T-helper 1 cell treated with Interleukin-12 subunit alpha and Interleukin-12 subunit beta and Interleukin-4 antibody, amounts not matched to agents 30 μg/mL and 1 μg/mL, for 36 hours (primary cell): ENCODE data around the gene IFNL1.

Experiments used
- H3K27ac Mint-ChIP-seq: one replicate; pipeline ENCODE4 v1.8.0; 2021; ENCODE audit warnings: mild to moderate bottlenecking, mixed read lengths
- H3K27me3 Mint-ChIP-seq: one replicate; pipeline ENCODE4 v1.8.0; 2021; ENCODE audit warnings: low read depth, mixed read lengths
- H3K36me3 Mint-ChIP-seq: one replicate; pipeline ENCODE4 v1.8.0; 2021; ENCODE audit warnings: low read depth, mixed read lengths
- H3K4me1 Mint-ChIP-seq: one replicate; pipeline ENCODE4 v1.8.0; 2021; ENCODE audit warnings: low read depth, mixed read lengths
- H3K4me3 Mint-ChIP-seq: one replicate; pipeline ENCODE4 v1.8.0; 2021; ENCODE audit warnings: mild to moderate bottlenecking, moderate library complexity, mixed read lengths
- H3K9me3 Mint-ChIP-seq: one replicate; pipeline ENCODE4 v1.8.0; 2021; ENCODE audit warnings: mixed read lengths

IFNL1 gene

DNA sequence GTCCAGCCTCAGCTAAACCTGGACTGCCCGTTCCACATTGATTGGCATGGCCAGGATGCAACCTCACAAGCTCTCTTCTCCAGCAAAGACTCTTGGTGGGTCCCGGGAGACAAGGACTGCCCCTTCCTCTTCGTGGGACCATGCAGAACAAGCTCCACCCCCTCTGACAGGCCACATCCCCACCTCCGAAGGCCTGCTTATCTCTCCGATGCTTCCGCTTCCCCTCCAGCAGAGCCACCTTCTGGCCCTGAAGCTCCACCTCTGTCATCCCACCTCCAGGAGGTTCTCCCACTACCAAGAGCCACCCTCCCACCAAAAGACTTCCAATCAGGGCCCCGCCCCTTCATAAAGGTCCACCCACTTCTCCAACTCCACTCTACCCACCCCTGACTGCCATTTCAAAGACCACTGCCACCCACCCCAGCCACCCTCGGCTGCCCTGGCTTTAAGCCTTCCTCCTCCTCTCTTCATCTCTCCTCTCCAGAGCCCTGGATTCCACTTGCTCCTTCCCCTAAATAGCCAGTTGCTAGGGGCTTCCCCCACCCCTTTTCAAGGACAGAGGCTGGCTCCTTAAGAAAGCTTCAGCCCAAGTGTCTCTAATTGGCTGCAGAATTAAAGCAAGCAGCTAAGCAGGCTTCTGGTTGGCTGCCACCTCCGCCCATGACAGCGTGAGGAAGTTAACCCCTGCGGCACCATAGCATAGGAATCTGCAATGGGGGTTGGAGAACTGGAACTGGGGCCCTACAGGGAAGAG lies 14.5 kb downstream of the IFNL1 start:
- peaks cover 26% of the 10 kb centered on the region for H3K36me3 Mint-ChIP-seq
- H3K27me3 Mint-ChIP-seq = no peaks in the 10 kb centered on the region
- H3K4me1 Mint-ChIP-seq = peaks cover 16% of the 10 kb centered on the region
- H3K9me3 Mint-ChIP-seq = no peaks in the 10 kb centered on the region
- no peak overlapping the region for H3K4me3 Mint-ChIP-seq
- no peak overlapping the region for H3K27ac Mint-ChIP-seq

DNA sequence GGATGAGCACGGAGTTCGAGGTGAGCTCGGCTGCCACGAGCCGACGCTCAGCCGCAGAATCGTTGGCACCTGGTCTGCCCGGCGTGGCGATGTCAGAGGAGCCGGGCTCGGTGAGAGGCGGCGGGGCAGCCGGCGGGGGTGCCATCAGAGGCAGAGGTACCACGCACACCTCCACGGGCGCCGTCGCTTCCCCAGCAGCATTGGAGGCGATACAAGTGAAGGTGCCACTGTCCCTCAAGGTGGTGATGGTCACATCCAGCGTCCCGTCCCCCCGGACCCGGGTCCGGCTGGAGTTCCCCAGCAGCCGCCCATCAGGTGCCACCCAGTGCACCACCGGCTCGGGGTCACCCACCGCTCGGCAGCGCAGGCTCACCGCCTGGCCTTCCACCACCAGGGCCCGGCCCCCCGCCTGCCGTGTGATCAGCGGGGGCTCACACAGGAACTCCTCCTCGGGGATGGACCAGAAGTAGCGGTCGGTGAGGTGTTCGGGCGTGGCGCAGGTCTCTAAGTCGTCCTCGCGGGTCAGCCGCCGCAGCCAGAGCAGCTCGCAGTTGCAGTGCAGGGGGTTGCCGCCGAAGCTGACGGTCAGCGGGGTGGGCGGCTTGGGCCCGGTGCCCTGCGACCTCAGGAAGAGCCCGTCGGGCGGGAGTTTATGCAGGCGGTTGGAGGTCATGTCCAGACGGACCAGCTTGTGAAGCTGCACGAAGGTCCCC lies 18.0 kb downstream of the IFNL1 start:
- Mint-ChIP-seq H3K9me3 (no peaks in the 10 kb centered on the region), H3K27me3 (no peaks in the 10 kb centered on the region), H3K4me3 (no peak overlapping the region), H3K27ac (no peak overlapping the region), H3K4me1 (peaks cover 19% of the 10 kb centered on the region), H3K36me3 (peaks cover 25% of the 10 kb centered on the region)

DNA sequence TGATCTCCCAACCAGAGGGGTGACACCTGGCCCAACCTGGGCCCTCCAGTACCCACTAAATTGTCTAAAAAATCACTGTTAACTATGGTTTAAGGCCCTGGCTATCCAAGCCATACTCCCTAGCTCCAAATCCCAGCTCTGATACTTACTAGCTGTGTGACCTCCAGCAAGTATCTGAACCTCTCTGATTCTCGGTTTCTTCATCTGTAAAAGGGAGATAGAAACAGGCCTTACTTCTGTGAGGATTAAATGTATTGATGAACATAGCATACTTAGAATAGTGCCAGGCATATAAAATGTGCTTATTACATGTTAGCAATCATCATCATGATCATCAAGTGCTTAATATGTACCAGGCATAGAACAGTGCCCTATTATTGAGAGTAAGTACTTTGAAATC lies 19.7 kb downstream of the IFNL1 start:
- no peaks in the 10 kb centered on the region for H3K27me3 Mint-ChIP-seq
- H3K4me1 Mint-ChIP-seq = peaks cover 18% of the 10 kb centered on the region
- H3K9me3 Mint-ChIP-seq = no peaks in the 10 kb centered on the region
- H3K36me3 Mint-ChIP-seq = peaks cover 22% of the 10 kb centered on the region
- no peak overlapping the region for H3K27ac Mint-ChIP-seq
- H3K4me3 Mint-ChIP-seq = no peak overlapping the region

DNA sequence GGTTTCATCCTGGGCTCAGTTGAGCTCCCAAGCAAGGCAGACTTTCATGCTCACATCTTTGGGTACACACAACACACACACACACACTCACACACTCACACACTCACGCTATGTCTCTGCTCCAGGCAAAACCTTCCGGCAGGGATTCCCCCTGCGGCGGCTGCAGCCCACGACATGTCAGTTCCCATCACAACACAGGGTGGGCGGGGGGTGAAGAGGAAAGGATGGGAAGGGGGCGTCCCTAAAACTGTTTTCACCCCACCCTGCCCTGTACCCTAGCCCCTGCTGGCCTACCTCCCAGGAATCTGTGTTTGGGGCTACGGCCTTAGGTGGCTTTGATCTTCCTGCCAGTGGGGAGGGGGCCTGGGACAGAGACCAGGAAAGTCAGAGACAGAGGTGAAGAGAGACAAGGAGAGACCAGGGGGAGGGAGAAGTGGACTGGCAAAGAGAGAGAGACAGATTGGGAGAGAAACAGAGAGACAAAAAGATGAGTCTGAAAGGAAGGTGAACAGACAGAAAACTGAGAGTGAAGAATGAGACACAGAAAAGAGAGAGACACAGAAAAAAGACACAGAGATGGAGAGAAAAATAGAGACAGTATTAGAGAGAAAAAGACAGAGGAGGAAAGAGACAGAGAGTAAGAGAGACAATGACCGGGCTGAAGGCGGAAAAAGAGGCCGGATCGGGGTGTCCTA lies 20.6 kb downstream of the IFNL1 start:
- peaks cover 8% of the 10 kb centered on the region for H3K27me3 Mint-ChIP-seq
- H3K27ac Mint-ChIP-seq = no peak overlapping the region
- H3K4me3 Mint-ChIP-seq = no peak overlapping the region
- peaks cover 19% of the 10 kb centered on the region for H3K36me3 Mint-ChIP-seq
- no peaks in the 10 kb centered on the region for H3K9me3 Mint-ChIP-seq
- H3K4me1 Mint-ChIP-seq = peaks cover 22% of the 10 kb centered on the region

DNA sequence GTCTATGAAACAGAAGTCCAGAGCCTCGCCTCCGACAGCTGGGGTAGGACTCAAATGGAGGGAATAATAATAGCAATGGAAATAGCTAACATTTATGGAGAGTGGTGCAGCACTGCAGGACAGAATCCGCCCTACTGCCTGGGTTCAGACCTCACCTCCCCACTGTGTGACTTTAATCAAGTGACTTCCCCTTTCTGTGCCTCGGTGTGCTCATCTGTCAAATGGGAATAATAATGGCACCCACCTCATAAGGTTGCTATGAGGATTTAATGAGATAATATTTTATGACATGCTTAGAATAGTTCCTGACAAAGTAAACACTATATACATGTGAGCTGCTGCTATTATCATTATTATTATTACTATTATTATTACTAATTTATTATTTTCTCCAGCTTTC lies 21.3 kb downstream of the IFNL1 start:
- Mint-ChIP-seq H3K4me3 (no peak overlapping the region), H3K36me3 (peaks cover 19% of the 10 kb centered on the region), H3K4me1 (peaks cover 22% of the 10 kb centered on the region), H3K27me3 (peaks cover 8% of the 10 kb centered on the region), H3K9me3 (no peaks in the 10 kb centered on the region), H3K27ac (no peak overlapping the region)

DNA sequence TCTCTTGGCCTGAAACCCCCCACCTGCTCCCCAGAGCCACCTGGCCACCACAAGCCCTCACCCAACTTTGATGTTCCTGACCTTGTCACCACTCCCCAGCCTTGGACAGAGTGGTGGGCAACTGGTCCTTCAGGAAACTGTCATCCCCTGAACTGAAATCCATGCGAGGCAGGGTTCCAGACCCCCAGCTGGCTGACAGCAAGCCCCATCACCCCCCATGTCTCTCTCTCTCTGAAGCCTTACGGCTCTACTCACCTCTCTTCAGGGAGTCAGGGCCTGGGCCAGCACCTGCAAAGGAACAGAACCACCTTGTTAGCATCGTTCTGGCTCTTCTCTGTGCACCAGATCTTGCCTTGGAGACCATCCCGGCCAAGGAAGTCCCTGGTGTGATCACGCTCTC lies 21.9 kb downstream of the IFNL1 start:
- Mint-ChIP-seq H3K9me3 (no peaks in the 10 kb centered on the region), H3K4me3 (no peak overlapping the region), H3K4me1 (peaks cover 21% of the 10 kb centered on the region), H3K27me3 (peaks cover 8% of the 10 kb centered on the region), H3K36me3 (peaks cover 18% of the 10 kb centered on the region), H3K27ac (no peak overlapping the region)

DNA sequence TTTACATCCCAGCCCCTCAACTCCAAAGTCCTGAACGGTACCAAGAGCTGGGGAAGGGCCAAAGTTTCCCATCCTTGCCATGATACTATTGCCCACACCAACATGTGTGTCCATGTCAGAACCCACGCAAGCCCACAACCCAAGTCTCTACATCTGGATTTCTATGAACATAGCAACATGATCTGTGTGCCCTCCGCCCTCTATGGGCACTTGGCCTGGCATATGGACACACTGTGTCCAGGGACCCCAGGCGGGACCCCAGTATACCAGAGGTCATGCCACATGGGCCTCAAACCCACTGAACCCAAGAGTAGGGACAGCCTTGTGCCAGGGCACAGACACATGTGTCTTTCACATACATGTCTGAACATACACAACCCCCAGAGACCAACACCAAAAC lies 22.5 kb downstream of the IFNL1 start:
- peaks cover 21% of the 10 kb centered on the region for H3K4me1 Mint-ChIP-seq
- peak overlapping the region; percentile 75 for H3K4me3 Mint-ChIP-seq
- peaks cover 17% of the 10 kb centered on the region for H3K36me3 Mint-ChIP-seq
- peaks cover 8% of the 10 kb centered on the region for H3K27me3 Mint-ChIP-seq
- H3K27ac Mint-ChIP-seq = no peak overlapping the region
- no peaks in the 10 kb centered on the region for H3K9me3 Mint-ChIP-seq

DNA sequence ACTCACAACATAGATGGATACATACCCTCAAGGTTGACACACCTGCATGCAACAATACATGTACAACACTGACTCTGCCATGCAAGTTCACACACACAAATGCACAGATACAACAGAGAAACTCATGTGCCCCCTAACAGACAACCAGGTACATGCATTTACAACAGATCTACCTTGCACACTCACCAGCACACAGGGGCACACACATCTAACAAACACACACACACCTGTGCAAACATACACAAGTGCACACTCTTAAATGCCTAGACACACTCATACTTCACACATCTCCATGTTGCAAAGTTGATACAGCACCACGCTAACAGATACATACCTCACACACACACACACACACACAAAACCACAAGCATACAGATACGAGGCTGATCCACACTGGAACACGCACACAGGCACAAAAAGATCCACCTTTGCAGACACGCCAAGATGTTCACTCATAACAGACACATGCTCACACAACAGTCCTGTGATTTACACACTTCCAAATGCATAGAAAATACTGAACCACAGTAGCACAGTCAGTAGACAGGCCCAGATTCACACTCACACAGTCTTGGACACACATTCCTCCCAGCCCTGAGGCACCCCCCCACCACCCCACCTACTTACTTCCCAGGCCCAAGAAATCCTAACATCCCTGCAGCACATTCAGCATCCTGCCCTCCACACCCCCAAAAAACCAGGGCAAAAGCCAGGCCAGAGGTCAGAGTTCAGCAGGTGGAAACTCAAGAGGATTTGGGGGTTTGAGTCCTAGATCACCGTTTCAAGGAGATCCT lies 23.1 kb downstream of the IFNL1 start:
- peak overlapping the region; percentile 4 for H3K27ac Mint-ChIP-seq
- no peaks in the 10 kb centered on the region for H3K9me3 Mint-ChIP-seq
- H3K4me3 Mint-ChIP-seq = peak overlapping the region; percentile 75
- H3K27me3 Mint-ChIP-seq = peaks cover 8% of the 10 kb centered on the region
- peaks cover 21% of the 10 kb centered on the region for H3K4me1 Mint-ChIP-seq
- H3K36me3 Mint-ChIP-seq = peaks cover 17% of the 10 kb centered on the region

DNA sequence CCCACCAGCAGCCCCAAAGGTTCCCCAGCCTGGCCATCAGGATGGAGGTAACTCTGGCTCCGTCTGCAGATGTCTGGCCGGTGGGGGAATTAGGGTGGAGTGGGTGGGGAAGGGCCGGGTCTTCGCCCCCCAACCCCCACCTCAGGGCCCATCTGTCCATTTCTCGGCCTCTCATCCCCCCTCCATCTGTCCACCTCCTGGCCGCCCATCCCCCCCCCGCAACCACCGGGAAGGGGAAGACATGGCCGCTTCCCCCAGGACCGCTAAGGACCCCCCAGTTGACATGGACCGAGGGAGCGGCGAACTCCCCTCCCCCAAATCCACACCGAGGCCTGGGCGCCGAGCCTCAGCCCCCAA lies 23.7 kb downstream of the IFNL1 start:
- Mint-ChIP-seq H3K27ac (no peak overlapping the region), H3K9me3 (no peaks in the 10 kb centered on the region), H3K4me1 (peaks cover 21% of the 10 kb centered on the region), H3K4me3 (peak overlapping the region; percentile 75), H3K27me3 (peaks cover 8% of the 10 kb centered on the region), H3K36me3 (peaks cover 17% of the 10 kb centered on the region)

DNA sequence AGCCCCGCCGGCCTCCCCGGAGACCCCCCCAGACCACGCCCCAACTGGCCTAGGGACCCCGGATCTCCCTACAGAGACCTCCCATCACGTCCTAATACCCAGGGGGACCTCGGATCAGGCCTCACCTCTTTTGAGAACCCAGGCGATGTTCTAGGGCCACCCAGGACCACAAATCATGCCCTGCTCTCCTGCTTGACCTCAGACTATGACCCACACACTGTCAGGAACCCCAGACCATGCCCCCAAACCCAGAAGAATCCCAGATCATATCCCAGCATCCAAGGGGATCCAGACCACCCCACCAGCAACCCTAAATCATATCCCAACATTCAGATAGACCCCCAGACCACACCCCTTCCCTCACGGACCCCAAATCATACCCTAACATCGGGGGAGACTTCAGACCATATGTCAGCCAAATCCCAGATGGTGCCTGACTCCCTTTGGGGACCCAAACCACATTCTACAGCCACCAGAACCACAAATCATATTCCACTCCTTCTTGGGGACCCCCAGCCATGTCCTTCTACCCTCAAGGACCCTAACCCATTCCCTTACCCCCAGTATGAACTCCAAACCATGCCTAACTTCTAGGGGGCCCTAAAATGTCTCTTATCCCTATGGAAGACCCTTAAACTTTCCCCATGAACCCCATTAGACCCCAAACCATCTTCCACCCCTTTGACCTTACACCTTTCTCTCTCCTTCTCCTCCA lies 25.1 kb downstream of the IFNL1 start:
- peak overlapping the region; percentile 34 for H3K27ac Mint-ChIP-seq
- peaks cover 21% of the 10 kb centered on the region for H3K4me1 Mint-ChIP-seq
- H3K4me3 Mint-ChIP-seq = peak overlapping the region; percentile 80
- no peaks in the 10 kb centered on the region for H3K9me3 Mint-ChIP-seq
- H3K36me3 Mint-ChIP-seq = peaks cover 17% of the 10 kb centered on the region
- peaks cover 8% of the 10 kb centered on the region for H3K27me3 Mint-ChIP-seq

DNA sequence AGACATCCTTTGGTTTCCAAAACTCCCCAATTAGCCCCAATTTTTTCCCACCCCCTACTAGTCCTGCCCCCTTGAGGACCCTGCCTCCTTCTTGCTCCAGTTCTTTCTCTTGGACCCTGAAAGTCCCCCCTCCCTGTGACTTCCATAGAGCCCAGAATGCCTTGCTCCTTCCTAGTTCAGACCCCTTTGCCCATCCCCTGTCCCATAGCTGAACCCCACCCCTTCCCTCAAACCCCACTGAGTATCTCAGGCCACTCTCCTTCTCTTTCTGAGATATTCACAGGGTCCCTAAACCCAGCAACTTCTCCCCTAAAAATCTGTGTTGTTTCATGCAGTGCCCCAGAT lies 25.6 kb downstream of the IFNL1 start:
- Mint-ChIP-seq H3K4me3 (peak overlapping the region; percentile 80), H3K27ac (no peak overlapping the region), H3K9me3 (no peaks in the 10 kb centered on the region), H3K27me3 (peaks cover 8% of the 10 kb centered on the region), H3K4me1 (peaks cover 21% of the 10 kb centered on the region), H3K36me3 (peaks cover 17% of the 10 kb centered on the region)

DNA sequence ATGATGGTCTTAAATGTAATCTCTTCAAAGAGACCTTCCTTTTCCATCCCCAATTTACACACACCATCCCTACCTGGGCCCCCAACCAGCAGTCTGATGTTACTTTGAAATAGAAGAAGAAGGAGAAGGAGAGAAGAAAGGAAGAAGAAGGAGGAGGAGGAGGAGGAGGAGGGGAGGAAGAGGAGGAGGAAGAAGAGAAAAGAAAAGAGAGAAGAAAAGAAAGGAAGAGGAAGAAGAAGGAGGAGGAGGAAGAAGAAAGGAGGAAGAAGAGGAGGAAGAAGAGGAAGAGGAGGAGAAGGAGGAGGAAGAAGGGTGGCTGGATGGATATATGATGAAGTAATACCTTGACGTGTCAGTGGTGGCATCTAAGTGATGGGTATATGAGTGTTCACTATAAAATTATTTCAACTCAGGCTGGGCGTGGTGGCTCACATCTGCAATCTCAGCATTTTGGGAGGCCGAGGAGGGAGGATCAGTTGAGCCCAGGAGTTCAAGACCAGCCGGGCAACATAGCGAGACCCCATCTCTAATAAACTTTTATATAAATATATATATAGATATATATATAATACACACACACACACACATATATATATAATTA lies 28.1 kb downstream of the IFNL1 start:
- no peaks in the 10 kb centered on the region for H3K9me3 Mint-ChIP-seq
- peaks cover 23% of the 10 kb centered on the region for H3K4me1 Mint-ChIP-seq
- no peak overlapping the region for H3K27ac Mint-ChIP-seq
- no peak overlapping the region for H3K4me3 Mint-ChIP-seq
- peaks cover 29% of the 10 kb centered on the region for H3K36me3 Mint-ChIP-seq
- H3K27me3 Mint-ChIP-seq = peaks cover 8% of the 10 kb centered on the region

DNA sequence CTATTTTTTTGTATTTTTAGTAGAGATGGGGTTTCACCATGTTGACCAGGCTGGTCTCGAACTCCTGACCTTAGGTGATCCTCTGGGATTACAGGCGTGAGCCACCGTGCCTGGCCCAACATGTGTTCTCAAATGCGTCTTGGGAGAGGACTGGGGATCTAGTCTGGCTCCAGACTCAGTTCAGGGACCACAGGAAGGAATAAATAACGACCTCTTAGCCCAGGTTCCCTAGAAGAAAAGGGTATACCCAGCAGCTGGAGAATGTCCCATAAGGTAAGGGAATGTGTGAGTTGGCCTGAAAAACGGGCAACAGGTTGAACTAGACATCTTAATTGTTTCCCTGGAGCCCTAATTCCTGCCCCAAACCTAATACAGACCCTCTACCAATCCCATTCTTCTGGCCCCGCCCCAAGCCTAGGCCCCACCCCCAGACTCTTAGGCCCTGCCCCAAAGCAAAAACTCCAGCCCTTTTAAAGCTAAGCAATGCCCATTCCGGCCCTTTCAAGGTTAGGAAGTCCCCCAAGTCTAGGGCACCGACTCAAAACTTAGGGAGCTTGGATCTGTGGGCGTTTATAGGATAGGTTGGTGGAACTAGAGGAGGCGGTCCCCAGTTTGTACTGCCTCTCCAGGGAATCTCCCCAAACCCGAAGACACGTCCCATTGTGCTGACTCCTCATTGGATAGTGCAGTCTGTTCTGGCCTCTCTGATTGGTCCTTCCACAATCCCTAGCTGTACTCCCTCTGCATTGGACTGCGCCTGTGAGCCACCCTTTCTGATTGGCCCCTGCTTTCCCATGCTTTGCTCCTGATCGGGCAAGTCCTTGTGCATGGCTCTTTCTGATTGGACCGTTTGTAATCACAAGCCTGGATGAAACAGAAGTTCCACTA lies 29.8 kb downstream of the IFNL1 start:
- Mint-ChIP-seq H3K27ac (no peak overlapping the region), H3K27me3 (peaks cover 8% of the 10 kb centered on the region), H3K4me3 (no peak overlapping the region), H3K9me3 (no peaks in the 10 kb centered on the region), H3K4me1 (peaks cover 20% of the 10 kb centered on the region), H3K36me3 (peaks cover 33% of the 10 kb centered on the region)
